Loucy (cell line): ENCODE measurements around the gene SPOCK1.

Source experiments
- EZH2phosphoT487 ChIP-seq: fragments of 200-600 bp; IDR thresholded peaks from 2 replicates; pipeline ENCODE4 v1.6.1; 2018; ENCODE audit warnings: antibody characterized with exemption, mild to moderate bottlenecking, moderate library complexity, borderline replicate concordance
- TF ChIP-seq, protein P1 (sequence below): fragments of 200-600 bp; sonication (generic); conservative IDR thresholded peaks from 2 replicates; pipeline ENCODE4 v1.5.1; 2014; ENCODE audit warnings: mild to moderate bottlenecking, antibody characterized with exemption, low read length

DNA sequence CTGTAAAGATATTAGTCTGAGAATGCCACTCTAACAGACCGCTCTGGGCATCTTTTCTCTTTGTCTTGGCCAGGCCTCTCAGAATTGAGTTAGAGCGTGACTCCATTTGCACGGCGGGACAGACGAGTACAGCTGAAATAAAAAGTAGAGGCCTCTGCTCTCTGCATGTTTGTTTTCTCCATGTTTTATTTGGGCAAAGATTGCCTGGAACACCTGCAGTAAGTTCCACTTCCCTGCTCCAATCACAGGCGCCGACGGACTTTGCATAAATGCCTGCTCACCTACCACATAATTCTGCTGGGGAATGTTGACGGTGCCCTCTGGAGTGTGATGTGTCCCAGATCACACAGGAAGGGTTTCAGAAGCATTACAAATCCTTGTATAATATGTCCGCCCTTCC is 10.6 kb downstream of the SPOCK1 start:
- TF ChIP-seq, protein P1, sequence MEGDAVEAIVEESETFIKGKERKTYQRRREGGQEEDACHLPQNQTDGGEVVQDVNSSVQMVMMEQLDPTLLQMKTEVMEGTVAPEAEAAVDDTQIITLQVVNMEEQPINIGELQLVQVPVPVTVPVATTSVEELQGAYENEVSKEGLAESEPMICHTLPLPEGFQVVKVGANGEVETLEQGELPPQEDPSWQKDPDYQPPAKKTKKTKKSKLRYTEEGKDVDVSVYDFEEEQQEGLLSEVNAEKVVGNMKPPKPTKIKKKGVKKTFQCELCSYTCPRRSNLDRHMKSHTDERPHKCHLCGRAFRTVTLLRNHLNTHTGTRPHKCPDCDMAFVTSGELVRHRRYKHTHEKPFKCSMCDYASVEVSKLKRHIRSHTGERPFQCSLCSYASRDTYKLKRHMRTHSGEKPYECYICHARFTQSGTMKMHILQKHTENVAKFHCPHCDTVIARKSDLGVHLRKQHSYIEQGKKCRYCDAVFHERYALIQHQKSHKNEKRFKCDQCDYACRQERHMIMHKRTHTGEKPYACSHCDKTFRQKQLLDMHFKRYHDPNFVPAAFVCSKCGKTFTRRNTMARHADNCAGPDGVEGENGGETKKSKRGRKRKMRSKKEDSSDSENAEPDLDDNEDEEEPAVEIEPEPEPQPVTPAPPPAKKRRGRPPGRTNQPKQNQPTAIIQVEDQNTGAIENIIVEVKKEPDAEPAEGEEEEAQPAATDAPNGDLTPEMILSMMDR = no peak
- TF ChIP-seq EZH2phosphoT487 = no peak
